Smooth muscle cell (in vitro differentiated cells): ENCODE measurements around the gene ANKHD1. TPM values are rescaled to one million over a fixed set of nuclear protein-coding genes. Genes with fewer than 3 reads are reported as not detected.

Experiments
- DNase-seq: peaks from one replicate; lab custom pipeline; 2025; ENCODE audit not compliant: unreplicated experiment; lab: John Stamatoyannopoulos, UW
- H2AFZ ChIP-seq: fragments of 200-600 bp; sonication (generic); 2 replicates; pipeline ENCODE4 v1.6.0; 2016; ENCODE audit warnings: antibody characterized with exemption, low read depth, mild to moderate bottlenecking
- H3F3A ChIP-seq: fragments of 200-600 bp; sonication (generic); 2 replicates; pipeline ENCODE4 v1.6.0; 2017; ENCODE audit warnings: antibody characterized with exemption, low read depth
- H3K27ac ChIP-seq: fragments of 200-600 bp; sonication (generic); 2 replicates; pipeline ENCODE4 v1.5.1; 2016; ENCODE audit warnings: low read depth, mild to moderate bottlenecking
- H3K27me3 ChIP-seq: fragments of 200-600 bp; sonication (generic); 2 replicates; pipeline ENCODE4 v1.6.1; 2016; ENCODE audit warnings: low read depth, mild to moderate bottlenecking
- H3K36me3 ChIP-seq: fragments of 200-600 bp; sonication (generic); 2 replicates; pipeline ENCODE4 v1.5.1; 2016; ENCODE audit warnings: low read depth
- H3K4me1 ChIP-seq: fragments of 200-600 bp; sonication (generic); 2 replicates; pipeline ENCODE4 v1.5.1; 2016; ENCODE audit warnings: low read depth
- H3K4me2 ChIP-seq: fragments of 200-600 bp; sonication (generic); 2 replicates; pipeline ENCODE4 v1.6.0; 2016; ENCODE audit warnings: mild to moderate bottlenecking
- H3K4me3 ChIP-seq: fragments of 200-600 bp; sonication (generic); 2 replicates; pipeline ENCODE4 v1.5.1; 2016; ENCODE audit warnings: mild to moderate bottlenecking
- H3K79me2 ChIP-seq: fragments of 200-600 bp; sonication (generic); 2 replicates; pipeline ENCODE4 v1.6.0; 2016; ENCODE audit warnings: low read depth, mild to moderate bottlenecking
- H3K9ac ChIP-seq: fragments of 200-600 bp; sonication (generic); 2 replicates; pipeline ENCODE4 v1.6.0; 2016; ENCODE audit warnings: low read depth
- H3K9me3 ChIP-seq: fragments of 200-600 bp; sonication (generic); replicated peaks from 2 replicates; pipeline ENCODE4 v1.5.1; 2016; ENCODE audit warnings: low read depth
- H4K20me1 ChIP-seq: fragments of 200-600 bp; sonication (generic); 2 replicates; pipeline ENCODE4 v1.6.0; 2016; ENCODE audit warnings: low read depth
- CTCF ChIP-seq: fragments of 200-600 bp; sonication (generic); IDR thresholded peaks from 2 replicates; pipeline ENCODE4 v1.5.1; 2017; ENCODE audit warnings: borderline replicate concordance, mild to moderate bottlenecking, antibody characterized with exemption; ENCODE audit not compliant: insufficient read depth, poor library complexity, severe bottlenecking
- WGBS: methylation state at CpG from one replicate; pipeline ENCODE4 v1.1.7; 2016; ENCODE audit warnings: low lambda C conversion rate; 5-methylcytosine and 5-hydroxymethylcytosine counted together
- polyA plus RNA-seq: library from polyadenylated mRNA; unstranded; fragments of >200 nt; fragmentation: Nextera tagmentation; extraction: Ambion mirVana; gene quantifications from 2 replicates; pipeline ENCODE4 v1.2.1, GENCODE V29; 2016
- total RNA-seq: library from RNA; depleted of rRNA; stranded (reverse); fragments of >200 nt; gene quantifications from 2 replicates; pipeline ENCODE4 v1.2.3, GENCODE V29; 2014

ANKHD1 gene
- total and polyA plus RNA-seq, 2 experiments from 2014 or later: 37.9 to 56.1 TPM

GRCh38 chr5:140393738-140394137, 7.9 kb upstream of the ANKHD1 start:
- no peak for TF ChIP-seq CTCF
- Histone ChIP-seq H2AFZ (no peak overlapping the region), H3F3A (no peaks in the 10 kb centered on the region), H3K27ac (no peak overlapping the region), H3K79me2 (no peaks in the 10 kb centered on the region), H3K9me3 (no peaks in the 10 kb centered on the region), H3K4me3 (no peak overlapping the region), H4K20me1 (no peaks in the 10 kb centered on the region), H3K27me3 (no peaks in the 10 kb centered on the region), H3K36me3 (no peaks in the 10 kb centered on the region), H3K4me1 (no peaks in the 10 kb centered on the region), H3K4me2 (no peak overlapping the region), H3K9ac (no peak overlapping the region)
- DNase-seq: no peak
- 100% methylated on average over 2 of the region's 2 CpGs for WGBS

GRCh38 chr5:140398379-140398811, 3.2 kb upstream of the ANKHD1 start:
- no peaks in the 10 kb centered on the region for H3K27me3 ChIP-seq
- H3K4me1 ChIP-seq: peaks cover 5% of the 10 kb centered on the region
- no peak for DNase-seq
- H2AFZ ChIP-seq: no peak overlapping the region
- no peaks in the 10 kb centered on the region for H3K36me3 ChIP-seq
- no peak overlapping the region for H3K4me3 ChIP-seq
- peaks cover 22% of the 10 kb centered on the region for H3K79me2 ChIP-seq
- peaks cover 16% of the 10 kb centered on the region for H4K20me1 ChIP-seq
- H3K4me2 ChIP-seq: no peak overlapping the region
- no peak overlapping the region for H3K27ac ChIP-seq
- H3F3A ChIP-seq: peaks cover 4% of the 10 kb centered on the region
- TF ChIP-seq CTCF: no peak
- H3K9me3 ChIP-seq: no peaks in the 10 kb centered on the region
- H3K9ac ChIP-seq: no peak overlapping the region

GRCh38 chr5:140399979-140400729, 1.5 kb upstream of the ANKHD1 start:
- Histone ChIP-seq H3K27ac (peak overlapping the region; percentile 29), H3K9me3 (no peaks in the 10 kb centered on the region), H3K4me1 (peaks cover 10% of the 10 kb centered on the region), H3K79me2 (peaks cover 39% of the 10 kb centered on the region), H3F3A (peaks cover 4% of the 10 kb centered on the region), H3K4me2 (peak overlapping the region; percentile 79), H3K36me3 (no peaks in the 10 kb centered on the region), H3K27me3 (no peaks in the 10 kb centered on the region), H3K4me3 (peak overlapping the region; percentile 75), H4K20me1 (peaks cover 34% of the 10 kb centered on the region), H3K9ac (no peak overlapping the region), H2AFZ (peak overlapping the region; percentile 61)
- TF ChIP-seq CTCF: no peak
- DNase-seq: no peak
- 24% methylated on average over 25 of the region's 25 CpGs for WGBS
